HCT116 (cell line): ENCODE measurements around the gene DPH5. TPM values are rescaled to one million over a fixed set of nuclear protein-coding genes. Genes with fewer than 3 reads are reported as not detected.

ENCODE experiments used
- ATAC-seq: fragments of 200-7000 bp; cut with Tn5 transposase; 2 replicates; pipeline ENCODE4 v1.9.1; 2020; ENCODE audit warnings: mild to moderate bottlenecking, moderate library complexity
- BruUV-seq: library from RNA; stranded (reverse); fragments of 400-500 nt; replicated peaks from 2 replicates; lab custom pipeline; 2021; lab: Mats Ljungman, UMichigan
- CTCF ChIA-PET: fragments of 300-600 bp; sonication (Branson Sonifier 250); formaldehyde crosslinking; loops from one replicate; lab custom pipeline; 2021; ENCODE audit warnings: antibody characterized with exemption; lab: Charles Lee
- POLR2A ChIA-PET: fragments of 300-600, 350-600 bp; sonication (Branson Sonifier 250); formaldehyde crosslinking; loops from one replicate; lab custom pipeline; 2021; ENCODE audit warnings: antibody characterized with exemption; lab: Charles Lee
- RAD21 ChIA-PET, 2 experiments: fragments of 300-600 bp; sonication (Branson Sonifier 250); formaldehyde crosslinking; loops; one replicate each; lab custom pipeline; 2023; ENCODE audit warnings: low total read pairs in 2 of 2; ENCODE audit not compliant: uncharacterized antibody in 2 of 2, unreplicated experiment in 2 of 2, low non-redundant PET in 1 of 2; lab: Charles Lee
- DNase-seq: peaks from one replicate; pipeline ENCODE4 v3.0.0-alpha.2; 2010; ENCODE audit warnings: low read depth, low spot score
- H2AFZ ChIP-seq: fragments of 200-600 bp; shearing (Covaris generic), sonication (generic); 2 replicates; pipeline ENCODE4 v1.6.1; 2017; ENCODE audit warnings: low read depth, mixed run types, mixed read lengths, antibody characterized with exemption, low read length; ENCODE audit not compliant: poor library complexity, severe bottlenecking
- H3K27ac ChIP-seq: 2 replicates; pipeline ENCODE4 v1.5.1; 2012; ENCODE audit warnings: low read depth, low read length
- H3K27me3 ChIP-seq: fragments of 200-600 bp; sonication (generic); 2 replicates; pipeline ENCODE4 v1.6.1; 2016; ENCODE audit warnings: mixed run types, low read length, mixed read lengths; ENCODE audit not compliant: insufficient read depth
- H3K36me3 ChIP-seq, 2 experiments: fragments of 200-500 bp in 1 of 2; fragments of 200-600 bp in 1 of 2; sonication (Bioruptor generic) in 1 of 2; sonication (generic) in 1 of 2; 2 replicates each; pipeline versions ENCODE4 v1.5.1 to v1.6.1; 2014 to 2016; ENCODE audit warnings: low read length in 2 of 2, inconsistent platforms in 1 of 2, mixed read lengths in 1 of 2, mixed run types in 1 of 2; ENCODE audit not compliant: insufficient read depth in 2 of 2, control insufficient read depth in 1 of 2
- H3K4me1 ChIP-seq, 2 experiments: fragments of 200-600 bp in 1 of 2; sonication (generic) in 1 of 2; 2 replicates each; pipeline versions ENCODE4 v1.5.1 to v1.6.1; 2012 to 2017; ENCODE audit warnings: low read length in 2 of 2, inconsistent platforms in 1 of 2, mild to moderate bottlenecking in 1 of 2, mixed read lengths in 1 of 2, mixed run types in 1 of 2, moderate library complexity in 1 of 2; ENCODE audit not compliant: insufficient read depth in 2 of 2, control insufficient read depth in 1 of 2
- H3K4me2 ChIP-seq: fragments of 200-600 bp; sonication (generic); 2 replicates; pipeline ENCODE4 v1.6.1; 2017; ENCODE audit warnings: mixed run types, low read length, mixed read lengths
- H3K4me3 ChIP-seq, 2 experiments: fragments of 200-600 bp in 1 of 2; sonication (generic) in 1 of 2; replicated peaks in 1 of 2; 2 replicates each; pipeline ENCODE4 v1.5.1; 2011 to 2016; ENCODE audit warnings: low read length in 2 of 2, control low read depth in 1 of 2, low read depth in 1 of 2, mild to moderate bottlenecking in 1 of 2, mixed read lengths in 1 of 2, mixed run types in 1 of 2
- H3K79me2 ChIP-seq: fragments of 200-600 bp; sonication (generic); 2 replicates; pipeline ENCODE4 v1.6.1; 2017; ENCODE audit warnings: mild to moderate bottlenecking, mixed run types, low read length, moderate library complexity, mixed read lengths; ENCODE audit not compliant: insufficient read depth
- H3K9ac ChIP-seq: fragments of 200-600 bp; sonication (generic); 2 replicates; pipeline ENCODE4 v1.6.1; 2016; ENCODE audit warnings: low read length, mixed read lengths
- H3K9me2 ChIP-seq: fragments of 200-600 bp; sonication (generic), shearing (Covaris generic); 2 replicates; pipeline ENCODE4 v1.6.1; 2017; ENCODE audit warnings: mixed run types, mild to moderate bottlenecking, moderate library complexity; ENCODE audit not compliant: insufficient read depth
- H3K9me3 ChIP-seq, 2 experiments: fragments of 200-500 bp in 1 of 2; fragments of 200-600 bp in 1 of 2; sonication (Bioruptor generic) in 1 of 2; sonication (generic) in 1 of 2; 2 replicates each; pipeline ENCODE4 v1.6.1; 2014 to 2017; ENCODE audit warnings: low read length in 2 of 2, mixed read lengths in 2 of 2, inconsistent platforms in 1 of 2, low read depth in 1 of 2, mild to moderate bottlenecking in 1 of 2, mixed run types in 1 of 2, moderate library complexity in 1 of 2; ENCODE audit not compliant: control insufficient read depth in 1 of 2, insufficient read depth in 1 of 2
- H4K20me1 ChIP-seq: fragments of 200-600 bp; sonication (generic), shearing (Covaris generic); 2 replicates; pipeline ENCODE4 v1.6.1; 2017; ENCODE audit warnings: mixed run types, mild to moderate bottlenecking, moderate library complexity; ENCODE audit not compliant: insufficient read depth
- CEBPB ChIP-seq: IDR thresholded peaks from 2 replicates; pipeline ENCODE4 v1.6.1; 2012; ENCODE audit warnings: low read depth
- EZH2 ChIP-seq: fragments of 200-600 bp; sonication (generic); IDR thresholded peaks from 2 replicates; pipeline ENCODE4 v1.6.1; 2017; ENCODE audit warnings: antibody characterized with exemption, mixed run types
- FOSL1 ChIP-seq: IDR thresholded peaks from 2 replicates; pipeline ENCODE4 v1.6.1; 2012; ENCODE audit warnings: low read depth
- JUND ChIP-seq: IDR thresholded peaks from 2 replicates; pipeline ENCODE4 v1.6.1; 2012
- MAX ChIP-seq: IDR thresholded peaks from 2 replicates; pipeline ENCODE4 v1.6.1; 2012
- POLR2AphosphoS5 ChIP-seq: IDR thresholded peaks from 2 replicates; pipeline ENCODE4 v1.6.1; 2011; ENCODE audit warnings: mild to moderate bottlenecking, low read depth, low read length, moderate library complexity
- TCF7L2 ChIP-seq: IDR thresholded peaks from 2 replicates; pipeline ENCODE4 v1.7.0; 2011; ENCODE audit warnings: borderline replicate concordance, inconsistent platforms; ENCODE audit not compliant: insufficient read depth, insufficient read length; ENCODE audit errors: extremely low read depth
- YY1 ChIP-seq: IDR thresholded peaks from 2 replicates; pipeline ENCODE4 v1.6.1; 2011; ENCODE audit warnings: low read length, low read depth, moderate library complexity, mild to moderate bottlenecking; ENCODE audit not compliant: insufficient replicate concordance; ENCODE audit errors: extremely low read depth
- ZBTB33 ChIP-seq: IDR thresholded peaks from 2 replicates; pipeline ENCODE4 v1.6.1; 2011; ENCODE audit warnings: mild to moderate bottlenecking, low read length, moderate library complexity; ENCODE audit not compliant: insufficient replicate concordance; ENCODE audit errors: extremely low read depth
- ZFX ChIP-seq: fragments of 450-650 bp; IDR thresholded peaks from 2 replicates; pipeline ENCODE4 v1.6.1; 2017
- intact Hi-C: fragments of 100-400 bp; cut with micrococcal nuclease; formaldehyde crosslinking; loops from 2 replicates; pipeline ENCODE4 v1.10.0; 2022
- total RNA-seq: library from RNA; stranded (reverse); gene quantifications from one replicate; pipeline ENCODE4 v1.2.1, GENCODE V29; 2021; ENCODE audit not compliant: unreplicated experiment
- TF ChIP-seq, protein P1 (sequence below): IDR thresholded peaks from 2 replicates; pipeline ENCODE4 v1.6.1; 2012
- TF ChIP-seq, protein P2 (sequence below), 3 experiments: fragments of 200-600 bp in 1 of 3; sonication (generic) in 1 of 3; IDR thresholded peaks in 2 of 3; conservative IDR thresholded peaks in 1 of 3; 2 replicates each; pipeline ENCODE4 v1.5.1; 2012 to 2017; ENCODE audit warnings: low read depth in 2 of 3, low read length in 2 of 3, antibody characterized with exemption in 1 of 3, borderline replicate concordance in 1 of 3, control low read depth in 1 of 3, mild to moderate bottlenecking in 1 of 3, mixed read lengths in 1 of 3, mixed run types in 1 of 3, moderate library complexity in 1 of 3; ENCODE audit not compliant: insufficient read depth in 1 of 3

The DPH5 gene
- total RNA-seq, 1 experiment from 2014 or later: 55.8 TPM

DNA sequence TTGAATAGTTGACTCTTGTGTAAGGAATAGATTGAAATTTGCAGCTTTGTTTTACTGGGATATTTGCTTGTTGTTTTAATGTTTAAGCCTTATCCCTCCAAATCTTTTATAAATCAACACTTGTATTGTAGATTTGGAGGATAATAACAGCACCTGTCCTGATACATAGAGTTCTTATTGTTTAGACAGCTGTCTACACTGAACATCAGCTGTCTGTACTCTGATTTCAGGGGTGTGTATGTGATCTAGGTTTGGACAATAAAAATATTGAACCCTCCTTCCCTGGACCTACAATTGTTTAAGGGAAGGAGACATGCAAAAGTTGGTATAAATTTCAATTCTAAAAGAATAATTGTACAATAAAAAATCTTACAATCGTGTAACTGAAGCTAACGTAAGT is 48.3 kb upstream of the DPH5 start:
- Histone ChIP-seq H3K4me1 (peaks cover 0 to 7% of the 10 kb centered on the region in 2 experiments; a peak in 1 of 4 replicates), H3K79me2 (no peaks in the 10 kb centered on the region), H4K20me1 (no peaks in the 10 kb centered on the region), H2AFZ (no peak overlapping the region), H3K9me2 (no peaks in the 10 kb centered on the region), H3K36me3 (no peaks in the 10 kb centered on the region), H3K9ac (no peak overlapping the region), H3K27ac (no peak overlapping the region), H3K4me3 (no peak overlapping the region)
- ChIA-PET RAD21 (no interaction called here), CTCF (no interaction called here)
- ATAC-seq: no peak
- DNase-seq: no peak
- TF ChIP-seq, protein P1, sequence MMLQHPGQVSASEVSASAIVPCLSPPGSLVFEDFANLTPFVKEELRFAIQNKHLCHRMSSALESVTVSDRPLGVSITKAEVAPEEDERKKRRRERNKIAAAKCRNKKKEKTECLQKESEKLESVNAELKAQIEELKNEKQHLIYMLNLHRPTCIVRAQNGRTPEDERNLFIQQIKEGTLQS: no peak
- TF ChIP-seq FOSL1 (no peak), TCF7L2 (no peak), ZFX (no peak), EZH2 (no peak), POLR2AphosphoS5 (no peak), JUND (no peak), ZBTB33 (no peak), CEBPB (no peak), YY1 (no peak), MAX (no peak)
- TF ChIP-seq, protein P2, sequence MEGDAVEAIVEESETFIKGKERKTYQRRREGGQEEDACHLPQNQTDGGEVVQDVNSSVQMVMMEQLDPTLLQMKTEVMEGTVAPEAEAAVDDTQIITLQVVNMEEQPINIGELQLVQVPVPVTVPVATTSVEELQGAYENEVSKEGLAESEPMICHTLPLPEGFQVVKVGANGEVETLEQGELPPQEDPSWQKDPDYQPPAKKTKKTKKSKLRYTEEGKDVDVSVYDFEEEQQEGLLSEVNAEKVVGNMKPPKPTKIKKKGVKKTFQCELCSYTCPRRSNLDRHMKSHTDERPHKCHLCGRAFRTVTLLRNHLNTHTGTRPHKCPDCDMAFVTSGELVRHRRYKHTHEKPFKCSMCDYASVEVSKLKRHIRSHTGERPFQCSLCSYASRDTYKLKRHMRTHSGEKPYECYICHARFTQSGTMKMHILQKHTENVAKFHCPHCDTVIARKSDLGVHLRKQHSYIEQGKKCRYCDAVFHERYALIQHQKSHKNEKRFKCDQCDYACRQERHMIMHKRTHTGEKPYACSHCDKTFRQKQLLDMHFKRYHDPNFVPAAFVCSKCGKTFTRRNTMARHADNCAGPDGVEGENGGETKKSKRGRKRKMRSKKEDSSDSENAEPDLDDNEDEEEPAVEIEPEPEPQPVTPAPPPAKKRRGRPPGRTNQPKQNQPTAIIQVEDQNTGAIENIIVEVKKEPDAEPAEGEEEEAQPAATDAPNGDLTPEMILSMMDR (IDR thresholded peaks at IDR 0.05 in 2 of 3, conservative IDR thresholded peaks at IDR 0.05 in 1 of 3; ENCODE audit: borderline replicate concordance in 1 of 3, insufficient read depth in 1 of 3, low read depth in 2 of 3, low read length in 2 of 3): no peak
- TF ChIP-seq, all 23 proteins: peak for 0
- POLR2A ChIA-PET: no interaction called here
- BruUV-seq: no TSS peak
- Histone ChIP-seq H3K9me3 (no peaks in the 10 kb centered on the region), H3K27me3 (no peaks in the 10 kb centered on the region), H3K4me2 (no peak overlapping the region)
- intact Hi-C loops: no loop called here
